SH-SY5Y (cell line): ENCODE data around the gene CMBL.

ENCODE experiments used
- GATA2 ChIP-seq: IDR thresholded peaks from 2 replicates; pipeline ENCODE4 v1.6.1; 2011; ENCODE audit warnings: mild to moderate bottlenecking, low read depth, low read length
- GATA3 ChIP-seq: IDR thresholded peaks from 2 replicates; pipeline ENCODE4 v1.6.1; 2011; ENCODE audit warnings: low read depth, mild to moderate bottlenecking, low read length, moderate library complexity

- no peak for TF ChIP-seq GATA3
- TF ChIP-seq GATA2, result no peak
Observed at GRCh38 chr5:10330511-10331230, 23.0 kb upstream of the CMBL start.
